PFSK-1 (cell line): Measurements from ENCODE around the gene CD101.

ENCODE experiments used
- POLR2AphosphoS5 ChIP-seq: IDR thresholded peaks from 2 replicates; pipeline ENCODE4 v1.6.1; 2012; ENCODE audit warnings: low read depth, mild to moderate bottlenecking, control low read depth, low read length, moderate library complexity
- TF ChIP-seq, protein P1 (sequence below), 2 experiments: IDR thresholded peaks; 2 replicates each; pipeline versions ENCODE4 v1.6.1 to v1.8.0; 2011 to 2012; ENCODE audit warnings: low read depth in 2 of 2, low read length in 2 of 2, control low read depth in 1 of 2, inconsistent platforms in 1 of 2, mild to moderate bottlenecking in 1 of 2, moderate library complexity in 1 of 2; ENCODE audit not compliant: insufficient read depth in 1 of 2

DNA sequence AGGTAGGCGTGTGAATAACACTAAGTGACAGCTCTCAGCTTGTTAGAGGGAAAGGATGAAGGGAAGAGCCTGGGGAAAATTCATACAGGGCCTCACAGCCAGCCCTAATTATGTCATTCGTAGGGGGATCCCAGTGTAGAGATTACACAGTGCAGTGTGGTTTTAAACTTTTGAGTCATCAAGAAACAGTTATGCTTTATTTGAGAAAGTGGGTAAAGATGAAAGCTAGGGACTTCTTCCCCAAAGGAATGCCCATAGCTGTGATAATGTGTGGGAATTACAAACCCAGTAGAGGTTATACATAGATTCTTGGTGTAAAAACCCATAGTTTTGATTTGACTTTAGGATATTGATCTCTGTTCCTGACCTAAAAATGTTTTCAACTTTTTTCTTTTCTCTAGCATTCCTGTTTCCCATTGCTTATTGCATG, 60.4 kb downstream of the CD101 start:
- no peak for TF ChIP-seq POLR2AphosphoS5
- TF ChIP-seq, protein P1, sequence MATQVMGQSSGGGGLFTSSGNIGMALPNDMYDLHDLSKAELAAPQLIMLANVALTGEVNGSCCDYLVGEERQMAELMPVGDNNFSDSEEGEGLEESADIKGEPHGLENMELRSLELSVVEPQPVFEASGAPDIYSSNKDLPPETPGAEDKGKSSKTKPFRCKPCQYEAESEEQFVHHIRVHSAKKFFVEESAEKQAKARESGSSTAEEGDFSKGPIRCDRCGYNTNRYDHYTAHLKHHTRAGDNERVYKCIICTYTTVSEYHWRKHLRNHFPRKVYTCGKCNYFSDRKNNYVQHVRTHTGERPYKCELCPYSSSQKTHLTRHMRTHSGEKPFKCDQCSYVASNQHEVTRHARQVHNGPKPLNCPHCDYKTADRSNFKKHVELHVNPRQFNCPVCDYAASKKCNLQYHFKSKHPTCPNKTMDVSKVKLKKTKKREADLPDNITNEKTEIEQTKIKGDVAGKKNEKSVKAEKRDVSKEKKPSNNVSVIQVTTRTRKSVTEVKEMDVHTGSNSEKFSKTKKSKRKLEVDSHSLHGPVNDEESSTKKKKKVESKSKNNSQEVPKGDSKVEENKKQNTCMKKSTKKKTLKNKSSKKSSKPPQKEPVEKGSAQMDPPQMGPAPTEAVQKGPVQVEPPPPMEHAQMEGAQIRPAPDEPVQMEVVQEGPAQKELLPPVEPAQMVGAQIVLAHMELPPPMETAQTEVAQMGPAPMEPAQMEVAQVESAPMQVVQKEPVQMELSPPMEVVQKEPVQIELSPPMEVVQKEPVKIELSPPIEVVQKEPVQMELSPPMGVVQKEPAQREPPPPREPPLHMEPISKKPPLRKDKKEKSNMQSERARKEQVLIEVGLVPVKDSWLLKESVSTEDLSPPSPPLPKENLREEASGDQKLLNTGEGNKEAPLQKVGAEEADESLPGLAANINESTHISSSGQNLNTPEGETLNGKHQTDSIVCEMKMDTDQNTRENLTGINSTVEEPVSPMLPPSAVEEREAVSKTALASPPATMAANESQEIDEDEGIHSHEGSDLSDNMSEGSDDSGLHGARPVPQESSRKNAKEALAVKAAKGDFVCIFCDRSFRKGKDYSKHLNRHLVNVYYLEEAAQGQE (IDR thresholded peaks at IDR 0.05; ENCODE audit: insufficient read depth in 1 of 2, low read depth in 2 of 2, low read length in 2 of 2), result no peak
